Measurements from ENCODE around the gene RCSD1.

- TF ChIP-seq CTCF (IDR thresholded peaks at IDR 0.05): no peak
- no peak for TF ChIP-seq POLR2A (IDR thresholded peaks at IDR 0.05)
Measured at GRCh38 chr1:167755654-167756053, 125.6 kb downstream of the RCSD1 start.
